ENCODE results near the gene TMEM212.

TMEM212 gene

GRCh38 chr3:171871392-171872274 lies 28.5 kb downstream of the TMEM212 start:
- H3K27ac ChIP-seq, result no peak overlapping the region
- TF ChIP-seq ZFX (IDR thresholded peaks at IDR 0.05) (no peak), CTCF (conservative IDR thresholded peaks at IDR 0.05) (no peak)

GRCh38 chr3:171873580-171873979 lies 30.4 kb downstream of the TMEM212 start:
- TF ChIP-seq CTCF (conservative IDR thresholded peaks at IDR 0.05), result no peak
- H3K27ac ChIP-seq, result no peak overlapping the region

GRCh38 chr3:171874251-171874681 lies 31.1 kb downstream of the TMEM212 start:
- TF ChIP-seq CTCF (conservative IDR thresholded peaks at IDR 0.05) (no peak), ZFX (IDR thresholded peaks at IDR 0.05) (no peak)
- H3K27ac ChIP-seq, result no peak overlapping the region

GRCh38 chr3:171874879-171875278 lies 31.7 kb downstream of the TMEM212 start:
- H3K27ac ChIP-seq, result no peak overlapping the region

GRCh38 chr3:171875923-171876412 lies 32.8 kb downstream of the TMEM212 start:
- H3K27ac ChIP-seq, result peak overlapping the region; percentile 35
- TF ChIP-seq CTCF (conservative IDR thresholded peaks at IDR 0.05), result no peak
- TF ChIP-seq ZFX (IDR thresholded peaks at IDR 0.05), result no peak

More at GRCh38 chr3:171874879-171875278, 31.7 kb downstream of the TMEM212 start:
- no peak for TF ChIP-seq CTCF (conservative IDR thresholded peaks at IDR 0.05)
- no peak for TF ChIP-seq ZFX (IDR thresholded peaks at IDR 0.05)

GRCh38 chr3:171876680-171877147 lies 33.6 kb downstream of the TMEM212 start:
- no peak for TF ChIP-seq CTCF (conservative IDR thresholded peaks at IDR 0.05)
- TF ChIP-seq ZFX (IDR thresholded peaks at IDR 0.05), result no peak
- no peak overlapping the region for H3K27ac ChIP-seq

All from C4-2B (cell line).